NOMO-1 treated with dmso at 0.1 percent for 144 hours (cell line): ENCODE data around the gene MYCBP.
"Not testable (repeated sequence)": the region's sequence is repeated elsewhere in the genome, so short reads cannot be mapped to it uniquely, and the experiment has no call there.

Experiments
- DNase-seq: peaks from one replicate; lab custom pipeline; 2025; ENCODE audit not compliant: unreplicated experiment; lab: John Stamatoyannopoulos, UW

The MYCBP gene

GRCh38 chr1:38870996-38871395 is 2.2 kb downstream of the MYCBP start:
- no peak for DNase-seq

- no peak for DNase-seq
Measured at GRCh38 chr1:38867208-38867607, 5.9 kb downstream of the MYCBP start.

- DNase-seq = no peak
Measured at GRCh38 chr1:38865112-38865715, 7.9 kb downstream of the MYCBP start.

GRCh38 chr1:38860454-38860795 is 12.7 kb downstream of the MYCBP start:
- DNase-seq = no peak

GRCh38 chr1:38859561-38860453 is 13.3 kb downstream of the MYCBP start, which contains the start of gene RRAGC:
Gene RRAGC (minus strand): TSS chr1:38859772. CDS start chr1:38859646, 126 bp downstream.
- DNase-seq = peak; percentile 96

- DNase-seq = peak; percentile 20
Measured at GRCh38 chr1:38858833-38859560, 14.2 kb downstream of the MYCBP start.

GRCh38 chr1:38852780-38853179 is 20.4 kb downstream of the MYCBP start:
- DNase-seq = no peak

- peak; percentile 36 for DNase-seq
Measured at GRCh38 chr1:38848071-38848470, 25.1 kb downstream of the MYCBP start.

GRCh38 chr1:38846210-38846609 is 26.9 kb downstream of the MYCBP start:
- DNase-seq = no peak

- DNase-seq = not testable (repeated sequence)
Measured at GRCh38 chr1:38845088-38845487, 28.1 kb downstream of the MYCBP start.

GRCh38 chr1:38840281-38840680 is 32.9 kb downstream of the MYCBP start:
- no peak for DNase-seq

- DNase-seq = no peak
Measured at GRCh38 chr1:38839363-38839762, 33.8 kb downstream of the MYCBP start.

- DNase-seq = not testable (repeated sequence)
Measured at GRCh38 chr1:38836316-38836715, 36.8 kb downstream of the MYCBP start.

- DNase-seq = peak; percentile 54
Measured at GRCh38 chr1:38834937-38835827, 38.0 kb downstream of the MYCBP start.

- peak; percentile 82 for DNase-seq
Measured at GRCh38 chr1:38834221-38834782, 38.8 kb downstream of the MYCBP start.

GRCh38 chr1:38833146-38833545 is 40.0 kb downstream of the MYCBP start:
- no peak for DNase-seq

- no peak for DNase-seq
Measured at GRCh38 chr1:38832370-38832734, 40.8 kb downstream of the MYCBP start.

GRCh38 chr1:38831731-38832369 is 41.3 kb downstream of the MYCBP start:
- no peak for DNase-seq

GRCh38 chr1:38829368-38829767 is 43.8 kb downstream of the MYCBP start:
- no peak for DNase-seq

- DNase-seq = no peak
Measured at GRCh38 chr1:38827318-38827717, 45.8 kb downstream of the MYCBP start.
